ENCODE measurements around the gene GZMB.
"Not testable (repeated sequence)": the region's sequence is repeated elsewhere in the genome, so short reads cannot be mapped to it uniquely, and the experiment has no call there.

Gene GZMB

GRCh38 chr14:24630872-24631477, 3.0 kb downstream of the GZMB start:
- no peak for DNase-seq

- no peak for DNase-seq
Measured at GRCh38 chr14:24630087-24630871, 3.7 kb downstream of the GZMB start.

- DNase-seq: no peak
Measured at GRCh38 chr14:24629521-24629920, 4.5 kb downstream of the GZMB start.

GRCh38 chr14:24613747-24614146, 20.2 kb downstream of the GZMB start:
- DNase-seq: no peak

- DNase-seq: no peak
Measured at GRCh38 chr14:24613241-24613640, 20.7 kb downstream of the GZMB start.

- DNase-seq: no peak
Measured at GRCh38 chr14:24612196-24612595, 21.8 kb downstream of the GZMB start.

- DNase-seq: no peak
Measured at GRCh38 chr14:24609655-24610344, 24.2 kb downstream of the GZMB start, which contains the start of gene GZMH. Gene GZMH, minus strand, starts transcription at chr14:24609685. Its CDS starts 72 bp downstream, at chr14:24609613.

GRCh38 chr14:24607635-24608514, 26.1 kb downstream of the GZMB start:
- no peak for DNase-seq

- no peak for DNase-seq
Measured at GRCh38 chr14:24607081-24607480, 26.9 kb downstream of the GZMB start.

- DNase-seq: no peak
Measured at GRCh38 chr14:24606297-24606696, 27.7 kb downstream of the GZMB start.

- no peak for DNase-seq
Measured at GRCh38 chr14:24605435-24606190, 28.4 kb downstream of the GZMB start.

- DNase-seq: no peak
Measured at GRCh38 chr14:24597403-24597802, 36.6 kb downstream of the GZMB start.

GRCh38 chr14:24595073-24595808, 38.7 kb downstream of the GZMB start:
- no peak for DNase-seq

- not testable (repeated sequence) for DNase-seq
Measured at GRCh38 chr14:24591004-24591403, 43.0 kb downstream of the GZMB start.

GRCh38 chr14:24584402-24584801, 49.6 kb downstream of the GZMB start:
- DNase-seq: not testable (repeated sequence)

All from cortex of kidney (tissue), 1 donor.